GM18499 (cell line): Measurements from ENCODE around the gene CCDC82.

Experiments
- ATAC-seq: cut with Tn5 transposase; IDR thresholded peaks from one replicate; pipeline ENCODE4 v1.9.1; 2021; ENCODE audit warnings: moderate number of reproducible peaks; ENCODE audit not compliant: insufficient read depth, unreplicated experiment

CCDC82 gene

GRCh38 chr11:96331699-96332116, 58.0 kb downstream of the CCDC82 start:
- no peak for ATAC-seq

GRCh38 chr11:96330511-96330859, 59.2 kb downstream of the CCDC82 start:
- no peak for ATAC-seq

GRCh38 chr11:96329855-96330510, 59.7 kb downstream of the CCDC82 start:
- ATAC-seq: no peak

- ATAC-seq: no peak
Observed at GRCh38 chr11:96329419-96329818, 60.3 kb downstream of the CCDC82 start.

- ATAC-seq: no peak
Observed at GRCh38 chr11:96328395-96329010, 61.2 kb downstream of the CCDC82 start.

GRCh38 chr11:96326959-96327358, 62.8 kb downstream of the CCDC82 start:
- ATAC-seq: no peak

GRCh38 chr11:96324912-96325311, 64.8 kb downstream of the CCDC82 start:
- ATAC-seq: no peak

- ATAC-seq: no peak
Observed at GRCh38 chr11:96323642-96323985, 66.1 kb downstream of the CCDC82 start.

GRCh38 chr11:96322775-96323641, 66.7 kb downstream of the CCDC82 start:
- no peak for ATAC-seq

- no peak for ATAC-seq
Observed at GRCh38 chr11:96321091-96321490, 68.6 kb downstream of the CCDC82 start.

GRCh38 chr11:96319898-96320656, 69.6 kb downstream of the CCDC82 start:
- ATAC-seq: no peak

- no peak for ATAC-seq
Observed at GRCh38 chr11:96318850-96319249, 70.9 kb downstream of the CCDC82 start.

- ATAC-seq: no peak
Observed at GRCh38 chr11:96318399-96318798, 71.3 kb downstream of the CCDC82 start.

- ATAC-seq: no peak
Observed at GRCh38 chr11:96317985-96318384, 71.7 kb downstream of the CCDC82 start.

- no peak for ATAC-seq
Observed at GRCh38 chr11:96317571-96317970, 72.1 kb downstream of the CCDC82 start.

GRCh38 chr11:96316869-96317268, 72.8 kb downstream of the CCDC82 start:
- no peak for ATAC-seq

GRCh38 chr11:96315476-96315875, 74.2 kb downstream of the CCDC82 start:
- no peak for ATAC-seq

- ATAC-seq: no peak
Observed at GRCh38 chr11:96314326-96315020, 75.2 kb downstream of the CCDC82 start.

- no peak for ATAC-seq
Observed at GRCh38 chr11:96313163-96313562, 76.5 kb downstream of the CCDC82 start.

GRCh38 chr11:96311120-96311568, 78.6 kb downstream of the CCDC82 start:
- ATAC-seq: no peak
